GM12892 (cell line): ENCODE results near the gene AUH.

Experiments
- POLR2A ChIP-seq: IDR thresholded peaks from 2 replicates; pipeline ENCODE4 v1.6.1; 2011; ENCODE audit warnings: low read depth, low read length, control low read depth
- POLR2AphosphoS5 ChIP-seq: IDR thresholded peaks from 2 replicates; pipeline ENCODE4 v1.6.1; 2011; ENCODE audit warnings: low read depth, low read length, control low read depth
- TAF1 ChIP-seq: IDR thresholded peaks from 2 replicates; pipeline ENCODE4 v1.6.1; 2011; ENCODE audit warnings: low read depth, mild to moderate bottlenecking, control low read depth, low read length, borderline replicate concordance

- TF ChIP-seq POLR2AphosphoS5 (no peak), POLR2A (no peak), TAF1 (no peak)
These were observed 121.0 kb downstream of the AUH start for GRCh38 chr9:91240596-91241165.
